ENCODE data around the gene ZDHHC14. TPM values are rescaled to one million over a fixed set of nuclear protein-coding genes. Genes with fewer than 3 reads are reported as not detected.

Gene ZDHHC14
- total RNA-seq, 1 experiment from 2014 or later: 17.3 TPM

GRCh38 chr6:157478926-157479325 lies 97.9 kb downstream of the ZDHHC14 start:
- BruUV-seq (replicated peaks): no TSS peak
- CTCF ChIA-PET: no interaction called here
- Mint-ChIP-seq H3K36me3 (ENCODE audit: insufficient read depth, unreplicated experiment) (no peaks in the 10 kb centered on the region), H3K9me3 (ENCODE audit: low read depth, unreplicated experiment) (no peaks in the 10 kb centered on the region), H3K4me1 (ENCODE audit: low read depth, unreplicated experiment) (peaks cover 6% of the 10 kb centered on the region), H3K27me3 (ENCODE audit: unreplicated experiment) (no peaks in the 10 kb centered on the region), H3K27ac (ENCODE audit: unreplicated experiment) (no peak overlapping the region), H3K4me3 (ENCODE audit: low read depth, unreplicated experiment) (no peak overlapping the region)
- intact Hi-C loops (cut with micrococcal nuclease; ENCODE audit: unreplicated experiment): loop anchor here (10.0 kb wide), 1 partner anchor 116 kb away; no protein-coding TSS in a partner anchor
- no peak for TF ChIP-seq CTCF (IDR thresholded peaks at IDR 0.05; ENCODE audit: unreplicated experiment)
- DNase-seq: no peak

GRCh38 chr6:157479464-157480303 lies 98.7 kb downstream of the ZDHHC14 start:
- Mint-ChIP-seq H3K4me3 (ENCODE audit: low read depth, unreplicated experiment) (no peak overlapping the region), H3K9me3 (ENCODE audit: low read depth, unreplicated experiment) (no peaks in the 10 kb centered on the region), H3K27me3 (ENCODE audit: unreplicated experiment) (no peaks in the 10 kb centered on the region), H3K4me1 (ENCODE audit: low read depth, unreplicated experiment) (peaks cover 3% of the 10 kb centered on the region), H3K36me3 (ENCODE audit: insufficient read depth, unreplicated experiment) (no peaks in the 10 kb centered on the region), H3K27ac (ENCODE audit: unreplicated experiment) (no peak overlapping the region)
- no peak for DNase-seq
- intact Hi-C loops (cut with micrococcal nuclease; ENCODE audit: unreplicated experiment): loop anchor here (10.0 kb wide), 1 partner anchor 115 kb away; no protein-coding TSS in a partner anchor
- CTCF ChIA-PET: no interaction called here
- TF ChIP-seq CTCF (IDR thresholded peaks at IDR 0.05; ENCODE audit: unreplicated experiment): no peak
- BruUV-seq (replicated peaks): no TSS peak

GRCh38 chr6:157481189-157481864 lies 100.3 kb downstream of the ZDHHC14 start:
- H3K4me1 Mint-ChIP-seq (ENCODE audit: low read depth, unreplicated experiment): peaks cover 2% of the 10 kb centered on the region
- peak overlapping the region; percentile 11 for H3K27ac Mint-ChIP-seq (ENCODE audit: unreplicated experiment)

GRCh38 chr6:157481865-157482249 lies 100.9 kb downstream of the ZDHHC14 start:
- H3K36me3 Mint-ChIP-seq (ENCODE audit: insufficient read depth, unreplicated experiment): no peaks in the 10 kb centered on the region
- H3K4me1 Mint-ChIP-seq (ENCODE audit: low read depth, unreplicated experiment): peaks cover 7% of the 10 kb centered on the region
- no peaks in the 10 kb centered on the region for H3K27me3 Mint-ChIP-seq (ENCODE audit: unreplicated experiment)
- H3K4me3 Mint-ChIP-seq (ENCODE audit: low read depth, unreplicated experiment): no peak overlapping the region
- no peak for DNase-seq
- no peak for TF ChIP-seq CTCF (IDR thresholded peaks at IDR 0.05; ENCODE audit: unreplicated experiment)
- no peaks in the 10 kb centered on the region for H3K9me3 Mint-ChIP-seq (ENCODE audit: low read depth, unreplicated experiment)
- no TSS peak for BruUV-seq (replicated peaks)
- peak overlapping the region; percentile 11 for H3K27ac Mint-ChIP-seq (ENCODE audit: unreplicated experiment)
- CTCF ChIA-PET: no interaction called here
- intact Hi-C loops (cut with micrococcal nuclease; ENCODE audit: unreplicated experiment): no loop called here

More at GRCh38 chr6:157481189-157481864, 100.3 kb downstream of the ZDHHC14 start:
- TF ChIP-seq CTCF (IDR thresholded peaks at IDR 0.05; ENCODE audit: unreplicated experiment): no peak
- Mint-ChIP-seq H3K4me3 (ENCODE audit: low read depth, unreplicated experiment) (no peak overlapping the region), H3K27me3 (ENCODE audit: unreplicated experiment) (no peaks in the 10 kb centered on the region), H3K9me3 (ENCODE audit: low read depth, unreplicated experiment) (no peaks in the 10 kb centered on the region), H3K36me3 (ENCODE audit: insufficient read depth, unreplicated experiment) (no peaks in the 10 kb centered on the region)
- BruUV-seq (replicated peaks): no TSS peak
- intact Hi-C loops (cut with micrococcal nuclease; ENCODE audit: unreplicated experiment): no loop called here
- CTCF ChIA-PET: no interaction called here
- no peak for DNase-seq

All from Calu3 (cell line).